K562 (cell line): ENCODE data around the gene RNF207. TPM values are rescaled to one million over a fixed set of nuclear protein-coding genes. Genes with fewer than 3 reads are reported as not detected.

Experiments used
- ATF1 ChIP-seq, 2 experiments: fragments of 450-650 bp in 1 of 2; IDR thresholded peaks; 2 replicates each; pipeline ENCODE4 v1.6.1; 2016; ENCODE audit warnings: missing compliant biosample characterization in 1 of 2, missing genetic modification characterization in 1 of 2
- CTCF ChIP-seq, 3 experiments: IDR thresholded peaks in 2 of 3; conservative IDR thresholded peaks in 1 of 3; 2 replicates each; pipeline ENCODE4 v1.5.1; 2011 to 2012; ENCODE audit warnings: low read length in 3 of 3, mild to moderate bottlenecking in 3 of 3, control low read depth in 2 of 3, improper control_type of control experiment in 1 of 3, inconsistent platforms in 1 of 3, low read depth in 1 of 3, mixed read lengths in 1 of 3, moderate library complexity in 1 of 3; ENCODE audit not compliant: insufficient read depth in 2 of 3
- ELF4 ChIP-seq: fragments of 450-650 bp; formaldehyde crosslinking; IDR thresholded peaks from 2 replicates; pipeline ENCODE4 v1.4.0; 2022; ENCODE audit warnings: missing genetic modification characterization
- KLF13 ChIP-seq: fragments of 450-650 bp; IDR thresholded peaks from 2 replicates; pipeline ENCODE4 v1.6.1; 2016; ENCODE audit warnings: missing genetic modification characterization, low read depth, mild to moderate bottlenecking, missing compliant biosample characterization, moderate library complexity, borderline replicate concordance
- MCM2 ChIP-seq: fragments of 450-650 bp; IDR thresholded peaks from 2 replicates; pipeline ENCODE4 v1.6.1; 2017; ENCODE audit warnings: low read depth, mild to moderate bottlenecking
- MEF2D ChIP-seq: conservative IDR thresholded peaks from 2 replicates; pipeline ENCODE4 v1.6.1; 2016; ENCODE audit warnings: low read depth, missing genetic modification characterization, missing compliant biosample characterization
- PRMT5 ChIP-seq: sonication (generic); formaldehyde crosslinking; IDR thresholded peaks from 2 replicates; pipeline ENCODE4 v1.5.0; 2020; ENCODE audit warnings: missing genetic modification reagents
- SPI1 ChIP-seq: IDR thresholded peaks from 2 replicates; pipeline ENCODE4 v1.6.1; 2011; ENCODE audit warnings: low read depth, low read length, control low read depth, borderline replicate concordance
- THAP12 ChIP-seq: fragments of 250-450 bp; sonication (Bioruptor Pico); IDR thresholded peaks from 2 replicates; pipeline ENCODE4 v1.9.0; 2021; ENCODE audit warnings: mild to moderate bottlenecking, inconsistent platforms
- TOE1 ChIP-seq, 2 experiments: fragments of 450-650 bp in 1 of 2; sonication (generic) in 1 of 2; formaldehyde crosslinking in 1 of 2; IDR thresholded peaks; 2 replicates each; pipeline versions ENCODE4 v1.7.1 to v1.8.0; 2016 to 2022; ENCODE audit warnings: borderline replicate concordance in 2 of 2, mild to moderate bottlenecking in 2 of 2, antibody characterized with exemption in 1 of 2, inconsistent platforms in 1 of 2, low read depth in 1 of 2, missing genetic modification reagents in 1 of 2, moderate library complexity in 1 of 2
- YY1 ChIP-seq, 3 experiments: IDR thresholded peaks; 2 replicates each; pipeline ENCODE4 v1.6.1; 2011; ENCODE audit warnings: low read length in 2 of 3, mild to moderate bottlenecking in 2 of 3, moderate library complexity in 2 of 3, borderline replicate concordance in 1 of 3, control low read depth in 1 of 3, low read depth in 1 of 3; ENCODE audit not compliant: insufficient read depth in 3 of 3, insufficient replicate concordance in 2 of 3, control insufficient read depth in 1 of 3, insufficient read length in 1 of 3; ENCODE audit errors: extremely low read depth in 1 of 3
- ZNF717 ChIP-seq: fragments of 250-450 bp; sonication (Bioruptor Pico); IDR thresholded peaks from 2 replicates; pipeline ENCODE4 v1.5.0; 2021
- polyA plus RNA-seq, 8 experiments: library from polyadenylated mRNA; depleted of rRNA in 4 of 8; stranded (reverse) in 5 of 8; unstranded in 3 of 8; fragments of >200 nt; fragmentation: Nextera tagmentation in 2 of 8; fragmentation: Illumina TruSeq in 1 of 8; extraction: Ambion mirVana in 2 of 8; extraction: Trizol in 1 of 8; gene quantifications; 2 replicates each; pipeline versions ENCODE4 v1.2.1 to v1.2.3, GENCODE V29; 2011 to 2014; ENCODE audit warnings: inconsistent platforms in 1 of 8, missing spikeins in 1 of 8
- total RNA-seq, 7 experiments: library from RNA; depleted of rRNA in 6 of 7; stranded (reverse); fragments of >200 nt in 6 of 7; fragmentation: Illumina TruSeq in 2 of 7; extraction: Trizol in 2 of 7; gene quantifications; 2 replicates each; pipeline versions ENCODE4 v1.2.1 to v1.2.3, GENCODE V29; 2011 to 2021; ENCODE audit warnings: low replicate concordance in 1 of 7
- TF ChIP-seq, protein P1 (sequence below): IDR thresholded peaks from 2 replicates; pipeline ENCODE4 v1.6.1; 2012; ENCODE audit warnings: low read depth, low read length, improper control_type of control experiment, borderline replicate concordance
- TF ChIP-seq, protein P2 (sequence below): sonication (generic); formaldehyde crosslinking; IDR thresholded peaks from 2 replicates; pipeline ENCODE4 v1.8.0; 2022; ENCODE audit warnings: missing genetic modification reagents, mild to moderate bottlenecking, borderline replicate concordance

The RNF207 gene
- total and polyA plus RNA-seq, 9 of the 15 experiments (the other 6 are each of a cell fraction or from before 2014, with no cell fraction given) = 2.7 to 30.6 (median 12.9) TPM

GRCh38 chr1:6245086-6245868 lies 39.4 kb downstream of the RNF207 start (continued):
- peak; percentile 49; the same call in 1 of the 2 replicates for TF ChIP-seq THAP12
- TF ChIP-seq SPI1 = no peak
- TF ChIP-seq YY1 (IDR thresholded peaks at IDR 0.05; ENCODE audit: borderline replicate concordance in 1 of 3, control insufficient read depth in 1 of 3, extremely low read depth in 1 of 3, insufficient read depth in 3 of 3, insufficient read length in 1 of 3, insufficient replicate concordance in 2 of 3, low read depth in 1 of 3, low read length in 2 of 3) = peak in 2 of 3 experiments; percentile 48 to 65
- TF ChIP-seq, protein P1, sequence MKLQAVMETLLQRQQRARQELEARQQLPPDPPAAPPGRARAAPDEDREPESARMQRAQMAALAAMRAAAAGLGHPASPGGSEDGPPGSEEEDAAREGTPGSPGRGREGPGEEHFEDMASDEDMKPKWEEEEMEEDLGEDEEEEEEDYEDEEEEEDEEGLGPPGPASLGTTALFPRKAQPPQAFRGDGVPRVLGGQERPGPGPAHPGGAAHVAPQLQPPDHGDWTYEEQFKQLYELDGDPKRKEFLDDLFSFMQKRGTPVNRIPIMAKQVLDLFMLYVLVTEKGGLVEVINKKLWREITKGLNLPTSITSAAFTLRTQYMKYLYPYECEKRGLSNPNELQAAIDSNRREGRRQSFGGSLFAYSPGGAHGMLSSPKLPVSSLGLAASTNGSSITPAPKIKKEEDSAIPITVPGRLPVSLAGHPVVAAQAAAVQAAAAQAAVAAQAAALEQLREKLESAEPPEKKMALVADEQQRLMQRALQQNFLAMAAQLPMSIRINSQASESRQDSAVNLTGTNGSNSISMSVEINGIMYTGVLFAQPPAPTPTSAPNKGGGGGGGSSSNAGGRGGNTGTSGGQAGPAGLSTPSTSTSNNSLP = no peak
- TF ChIP-seq, protein P2, sequence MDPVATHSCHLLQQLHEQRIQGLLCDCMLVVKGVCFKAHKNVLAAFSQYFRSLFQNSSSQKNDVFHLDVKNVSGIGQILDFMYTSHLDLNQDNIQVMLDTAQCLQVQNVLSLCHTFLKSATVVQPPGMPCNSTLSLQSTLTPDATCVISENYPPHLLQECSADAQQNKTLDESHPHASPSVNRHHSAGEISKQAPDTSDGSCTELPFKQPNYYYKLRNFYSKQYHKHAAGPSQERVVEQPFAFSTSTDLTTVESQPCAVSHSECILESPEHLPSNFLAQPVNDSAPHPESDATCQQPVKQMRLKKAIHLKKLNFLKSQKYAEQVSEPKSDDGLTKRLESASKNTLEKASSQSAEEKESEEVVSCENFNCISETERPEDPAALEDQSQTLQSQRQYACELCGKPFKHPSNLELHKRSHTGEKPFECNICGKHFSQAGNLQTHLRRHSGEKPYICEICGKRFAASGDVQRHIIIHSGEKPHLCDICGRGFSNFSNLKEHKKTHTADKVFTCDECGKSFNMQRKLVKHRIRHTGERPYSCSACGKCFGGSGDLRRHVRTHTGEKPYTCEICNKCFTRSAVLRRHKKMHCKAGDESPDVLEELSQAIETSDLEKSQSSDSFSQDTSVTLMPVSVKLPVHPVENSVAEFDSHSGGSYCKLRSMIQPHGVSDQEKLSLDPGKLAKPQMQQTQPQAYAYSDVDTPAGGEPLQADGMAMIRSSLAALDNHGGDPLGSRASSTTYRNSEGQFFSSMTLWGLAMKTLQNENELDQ (CRISPR knock-in tag) = peak; percentile 93; the same call in 1 of the 2 replicates
- TF ChIP-seq MCM2 = no peak
- no peak for TF ChIP-seq MEF2D (tag)
- no peak for TF ChIP-seq TOE1 (IDR thresholded peaks at IDR 0.05; ENCODE audit: borderline replicate concordance)
- peak; percentile 96 for TF ChIP-seq TOE1 (CRISPR knock-in tag; IDR thresholded peaks at IDR 0.05; ENCODE audit: borderline replicate concordance, low read depth)
- TF ChIP-seq ELF4 (CRISPR knock-in tag) = peak; percentile 48; the same call in 1 of the 2 replicates
- TF ChIP-seq ZNF717 = no peak
- TF ChIP-seq CTCF (IDR thresholded peaks at IDR 0.05 in 2 of 3, conservative IDR thresholded peaks at IDR 0.05 in 1 of 3; ENCODE audit: insufficient read depth in 2 of 3, low read depth in 1 of 3, low read length in 3 of 3) = peak; percentile 90 to 98 (median 96)
- peak; percentile 63 for TF ChIP-seq ATF1 (CRISPR knock-in tag; IDR thresholded peaks at IDR 0.05)
- TF ChIP-seq ATF1 (tag; IDR thresholded peaks at IDR 0.05) = no peak; the same call in none of the 2 replicates
- TF ChIP-seq KLF13 = 0 out of 2 replicates have a peak, but pooled peaks have one; percentile 11
- TF ChIP-seq PRMT5 (CRISPR knock-in tag) = peak; percentile 97
